K562 (cell line): ENCODE measurements around the gene HPD. TPM values are rescaled to one million over a fixed set of nuclear protein-coding genes. Genes with fewer than 3 reads are reported as not detected.

Source experiments
- BRF2 ChIP-seq: IDR thresholded peaks from 3 replicates; pipeline ENCODE4 v1.6.1; 2011; ENCODE audit warnings: borderline replicate concordance, mild to moderate bottlenecking; ENCODE audit not compliant: insufficient read length, insufficient read depth
- CBFB ChIP-seq: sonication (generic); formaldehyde crosslinking; IDR thresholded peaks from 2 replicates; pipeline ENCODE4 v1.4.0; 2020; ENCODE audit warnings: mild to moderate bottlenecking, missing genetic modification reagents
- CEBPZ ChIP-seq: fragments of 150-350 bp; IDR thresholded peaks from 2 replicates; pipeline ENCODE4 v1.6.1; 2014; ENCODE audit warnings: low read depth, mild to moderate bottlenecking, low read length, borderline replicate concordance
- DIDO1 ChIP-seq: fragments of 450-650 bp; IDR thresholded peaks from 2 replicates; pipeline ENCODE4 v1.6.1; 2016; ENCODE audit warnings: low read depth, missing biosample characterization, missing genetic modification characterization
- E2F1 ChIP-seq: sonication (generic); formaldehyde crosslinking; IDR thresholded peaks from 2 replicates; pipeline ENCODE4 v1.8.1; 2023; ENCODE audit warnings: mild to moderate bottlenecking, missing genetic modification reagents, moderate library complexity
- E2F4 ChIP-seq: sonication (generic); formaldehyde crosslinking; IDR thresholded peaks from 2 replicates; pipeline ENCODE4 v1.8.0; 2022; ENCODE audit warnings: mild to moderate bottlenecking, low read depth, missing genetic modification reagents
- FOXJ2 ChIP-seq: fragments of 200-800 bp; sonication (Bioruptor generic); IDR thresholded peaks from 2 replicates; pipeline ENCODE4 v1.6.1; 2016; ENCODE audit warnings: missing genetic modification characterization, missing compliant biosample characterization
- GTF2A2 ChIP-seq: IDR thresholded peaks from 2 replicates; pipeline ENCODE4 v1.6.1; 2016; ENCODE audit warnings: mild to moderate bottlenecking, missing genetic modification characterization, missing compliant biosample characterization
- IRF2 ChIP-seq: sonication (generic); formaldehyde crosslinking; IDR thresholded peaks from 2 replicates; pipeline ENCODE4 v1.8.1; 2022; ENCODE audit warnings: mild to moderate bottlenecking, missing genetic modification reagents
- NR0B1 ChIP-seq: fragments of 450-650 bp; IDR thresholded peaks from one replicate; pipeline ENCODE4 v1.6.1; 2018; ENCODE audit warnings: mild to moderate bottlenecking, moderate library complexity; ENCODE audit not compliant: partially characterized antibody
- PTRF ChIP-seq: fragments of 450-650 bp; IDR thresholded peaks from 2 replicates; pipeline ENCODE4 v1.6.1; 2016; ENCODE audit warnings: mild to moderate bottlenecking, missing genetic modification characterization, missing compliant biosample characterization
- RB1 ChIP-seq: fragments of 450-650 bp; IDR thresholded peaks from 2 replicates; pipeline ENCODE4 v1.6.1; 2017; ENCODE audit warnings: low read depth, mild to moderate bottlenecking
- RBM17 ChIP-seq: fragments of 200-400 bp; formaldehyde crosslinking; IDR thresholded peaks from 2 replicates; pipeline ENCODE4 v1.6.1; 2017; ENCODE audit warnings: low read depth, mild to moderate bottlenecking, low read length, borderline replicate concordance
- ZNF124 ChIP-seq: sonication (generic); formaldehyde crosslinking; IDR thresholded peaks from 2 replicates; pipeline ENCODE4 v1.8.1; 2022; ENCODE audit warnings: missing genetic modification reagents
- ZNF280A ChIP-seq: fragments of 450-650 bp; IDR thresholded peaks from 2 replicates; pipeline ENCODE4 v1.6.1; 2018; ENCODE audit warnings: mild to moderate bottlenecking, low read depth; ENCODE audit not compliant: partially characterized antibody
- ZNF444 ChIP-seq: fragments of 250-450 bp; sonication (Bioruptor Pico); IDR thresholded peaks from 2 replicates; pipeline ENCODE4 v1.4.0; 2020; ENCODE audit warnings: mild to moderate bottlenecking, moderate library complexity
- ZNF764 ChIP-seq: fragments of 250-450 bp; sonication (Bioruptor Pico); IDR thresholded peaks from 2 replicates; pipeline ENCODE4 v1.4.0; 2020; ENCODE audit warnings: low read depth, mild to moderate bottlenecking, moderate library complexity
- polyA plus RNA-seq, 8 experiments: library from polyadenylated mRNA; depleted of rRNA in 4 of 8; stranded (reverse) in 5 of 8; unstranded in 3 of 8; fragments of >200 nt; fragmentation: Nextera tagmentation in 2 of 8; fragmentation: Illumina TruSeq in 1 of 8; extraction: Ambion mirVana in 2 of 8; extraction: Trizol in 1 of 8; gene quantifications; 2 replicates each; pipeline versions ENCODE4 v1.2.1 to v1.2.3, GENCODE V29; 2011 to 2014; ENCODE audit warnings: inconsistent platforms in 1 of 8, missing spikeins in 1 of 8
- total RNA-seq, 7 experiments: library from RNA; depleted of rRNA in 6 of 7; stranded (reverse); fragments of >200 nt in 6 of 7; fragmentation: Illumina TruSeq in 2 of 7; extraction: Trizol in 2 of 7; gene quantifications; 2 replicates each; pipeline versions ENCODE4 v1.2.1 to v1.2.3, GENCODE V29; 2011 to 2021; ENCODE audit warnings: low replicate concordance in 1 of 7

Gene HPD
- total and polyA plus RNA-seq, 9 of the 15 experiments (the other 6 are each of a cell fraction or from before 2014, with no cell fraction given): 0.06 to 0.29 (median 0.07) TPM; not detected in 4

GRCh38 chr12:121888478-121889273 is 30.0 kb upstream of the HPD start, which contains the start of gene PSMD9 (continued):
- TF ChIP-seq ZNF280A (no peak), CBFB (CRISPR knock-in tag) (peak; percentile 87; the same call in 1 of the 2 replicates), ZNF444 (CRISPR knock-in tag) (no peak), GTF2A2 (no peak), ZNF124 (CRISPR knock-in tag) (no peak), RB1 (peak; percentile 69), BRF2 (no peak), NR0B1 (no peak), FOXJ2 (tag) (no peak), IRF2 (CRISPR knock-in tag) (no peak), E2F4 (CRISPR knock-in tag) (no peak), E2F1 (CRISPR knock-in tag) (no peak; the same call in 1 of the 2 replicates), PTRF (tag) (no peak), DIDO1 (peak; percentile 68), CEBPZ (no peak), ZNF764 (CRISPR knock-in tag) (no peak), RBM17 (no peak)
